CD14-positive monocyte (primary cell): ENCODE data around the gene ZBTB37. TPM values are rescaled to one million over a fixed set of nuclear protein-coding genes. Genes with fewer than 3 reads are reported as not detected.

Experiments used
- DNase-seq, 3 donors: peaks; one replicate each; pipeline ENCODE4 v3.0.0-alpha.2; 2011 to 2022
- H2AFZ ChIP-seq: 2 replicates; pipeline ENCODE4 v1.6.0; 2012; ENCODE audit warnings: mild to moderate bottlenecking, low read depth, low read length, inconsistent platforms; ENCODE audit not compliant: insufficient read depth, poor library complexity, severe bottlenecking
- H3K27ac ChIP-seq, 2 donors: 1 replicate in 1 of 2; 2 replicates in 1 of 2; pipeline ENCODE4 v1.5.1; 2012 to 2013; ENCODE audit warnings: low read length in 2 of 2, control low read depth in 1 of 2, inconsistent platforms in 1 of 2, low read depth in 1 of 2, mild to moderate bottlenecking in 1 of 2
- H3K27me3 ChIP-seq, 2 donors: one replicate each; pipeline versions ENCODE4 v1.6.0 to v1.6.1; 2011 to 2013; ENCODE audit warnings: low read length in 2 of 2; ENCODE audit not compliant: control insufficient read depth in 2 of 2, insufficient read depth in 2 of 2
- H3K36me3 ChIP-seq, 2 donors: replicated peaks in 1 of 2; 1 replicate in 1 of 2; 2 replicates in 1 of 2; pipeline versions ENCODE4 v1.5.1 to v1.6.1; 2012 to 2013; ENCODE audit warnings: low read length in 2 of 2, control low read depth in 1 of 2, inconsistent platforms in 1 of 2, mild to moderate bottlenecking in 1 of 2; ENCODE audit not compliant: insufficient read depth in 2 of 2, control insufficient read depth in 1 of 2
- H3K4me1 ChIP-seq, 2 donors: 1 replicate in 1 of 2; 2 replicates in 1 of 2; pipeline versions ENCODE4 v1.5.1 to v1.6.1; 2012 to 2013; ENCODE audit warnings: low read length in 2 of 2, control low read depth in 1 of 2, inconsistent platforms in 1 of 2, mild to moderate bottlenecking in 1 of 2, moderate library complexity in 1 of 2; ENCODE audit not compliant: insufficient read depth in 2 of 2, control insufficient read depth in 1 of 2
- H3K4me2 ChIP-seq: replicated peaks from 2 replicates; pipeline ENCODE3; 2012; ENCODE audit warnings: low read length, moderate library complexity, mild to moderate bottlenecking; ENCODE audit not compliant: poor library complexity, severe bottlenecking; ENCODE audit errors: extremely low read depth
- H3K4me3 ChIP-seq, 3 experiments: fragments of 200-600 bp in 1 of 3; sonication (generic) in 1 of 3; replicated peaks in 1 of 3; 1 replicate in 2 of 3; 2 replicates in 1 of 3; pipeline ENCODE4 v1.5.1; 2011 to 2013; ENCODE audit warnings: low read length in 3 of 3, mild to moderate bottlenecking in 3 of 3, control low read depth in 2 of 3, low read depth in 2 of 3, inconsistent platforms in 1 of 3, moderate library complexity in 1 of 3
- H3K79me2 ChIP-seq: 2 replicates; pipeline ENCODE4 v1.6.0; 2012; ENCODE audit warnings: mild to moderate bottlenecking, control low read depth, inconsistent platforms, low read length, moderate library complexity; ENCODE audit not compliant: insufficient read depth
- H3K9ac ChIP-seq: 2 replicates; pipeline ENCODE4 v1.6.0; 2017; ENCODE audit warnings: low read length, mild to moderate bottlenecking; ENCODE audit not compliant: insufficient read depth, poor library complexity, severe bottlenecking
- H3K9me3 ChIP-seq, 2 donors: replicated peaks in 1 of 2; 1 replicate in 1 of 2; 2 replicates in 1 of 2; pipeline versions ENCODE4 v1.5.1 to v1.6.1; 2012 to 2013; ENCODE audit warnings: low read length in 2 of 2, control low read depth in 1 of 2; ENCODE audit not compliant: control insufficient read depth in 1 of 2, insufficient read depth in 1 of 2
- H4K20me1 ChIP-seq: 2 replicates; pipeline ENCODE4 v1.6.0; 2012; ENCODE audit warnings: mild to moderate bottlenecking, low read length, control low read depth, moderate library complexity; ENCODE audit not compliant: insufficient read depth
- H3K27ac Mint-ChIP-seq, 7 donors: one replicate each; pipeline ENCODE4 v1.8.0; 2020; ENCODE audit warnings: mild to moderate bottlenecking in 7 of 7, mixed read lengths in 7 of 7, moderate library complexity in 6 of 7, inconsistent platforms in 2 of 7
- H3K27me3 Mint-ChIP-seq, 3 donors: one replicate each; pipeline ENCODE4 v1.8.0; 2021 to 2022; ENCODE audit warnings: low read depth in 3 of 3, mild to moderate bottlenecking in 3 of 3, mixed read lengths in 3 of 3, moderate library complexity in 3 of 3, inconsistent platforms in 1 of 3
- H3K36me3 Mint-ChIP-seq, 2 donors: one replicate each; pipeline ENCODE4 v1.8.0; 2020; ENCODE audit warnings: mixed read lengths in 2 of 2, inconsistent platforms in 1 of 2, mild to moderate bottlenecking in 1 of 2
- H3K4me1 Mint-ChIP-seq: one replicate; pipeline ENCODE4 v1.8.0; 2020; ENCODE audit warnings: mild to moderate bottlenecking, mixed read lengths
- H3K4me3 Mint-ChIP-seq, 2 donors: one replicate each; pipeline ENCODE4 v1.8.0; 2020; ENCODE audit warnings: mild to moderate bottlenecking in 2 of 2, mixed read lengths in 2 of 2, moderate library complexity in 1 of 2
- H3K9me3 Mint-ChIP-seq, 7 donors: one replicate each; pipeline ENCODE4 v1.8.0; 2020 to 2022; ENCODE audit warnings: mixed read lengths in 7 of 7, mild to moderate bottlenecking in 6 of 7, moderate library complexity in 6 of 7, inconsistent platforms in 2 of 7
- WGBS: methylation state at CpG from one replicate; pipeline ENCODE4 v1.1.5; 2013; ENCODE audit warnings: missing lambda C conversion rate; ENCODE audit not compliant: insufficient coverage; 5-methylcytosine and 5-hydroxymethylcytosine counted together
- intact Hi-C, 2 donors: fragments of 100-400 bp; cut with micrococcal nuclease; formaldehyde crosslinking; loops; one replicate each; pipeline versions ENCODE4 v1.15.0 to v1.15.1; 2023
- polyA plus RNA-seq, 3 donors: library from polyadenylated mRNA; depleted of rRNA in 1 of 3; unstranded in 2 of 3; stranded (reverse) in 1 of 3; fragments of 300-500 nt in 2 of 3; fragments of >200 nt in 1 of 3; fragmentation: Illumina TruSeq in 2 of 3; gene quantifications; 1 replicate in 2 of 3; 2 replicates in 1 of 3; pipeline ENCODE4 v1.2.3, GENCODE V29; 2012 to 2021
- TF ChIP-seq, protein P1 (sequence below): fragments of 200-600 bp; IDR thresholded peaks from one replicate; pipeline ENCODE4 v1.8.0; 2022; ENCODE audit warnings: antibody characterized with exemption, mild to moderate bottlenecking

The ZBTB37 gene
- polyA plus RNA-seq, 3 donors: 0.87 to 4.1 (median 0.91) TPM

DNA sequence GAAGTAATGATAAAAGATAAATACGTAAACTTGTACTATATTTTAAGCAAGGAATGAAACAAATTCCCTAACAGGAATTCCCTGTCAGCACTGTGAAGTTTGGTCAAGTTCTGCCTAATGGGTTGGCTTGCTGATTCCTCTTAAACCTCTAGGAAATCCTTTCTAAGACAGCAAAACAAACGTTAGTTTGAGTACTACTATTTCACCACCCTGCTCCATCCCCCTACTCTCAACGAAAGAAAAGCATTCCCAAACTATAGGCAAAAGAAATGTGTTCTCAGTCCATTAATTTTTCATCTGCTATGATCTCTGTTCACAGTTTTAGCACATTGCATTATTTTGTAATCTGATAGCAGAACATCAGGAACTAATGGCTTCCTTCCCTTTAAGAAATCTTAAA lies 32.8 kb downstream of the ZBTB37 start:
- no peaks in the 10 kb centered on the region for H3K4me1 ChIP-seq
- H3K4me3 Mint-ChIP-seq: no peak overlapping the region
- H3K4me3 ChIP-seq: no peak overlapping the region
- H3K9ac ChIP-seq: no peak overlapping the region
- no peak overlapping the region for H3K27ac ChIP-seq
- no peak overlapping the region for H3K4me2 ChIP-seq
- no peaks in the 10 kb centered on the region for H3K9me3 Mint-ChIP-seq
- H3K36me3 ChIP-seq: no peaks in the 10 kb centered on the region
- DNase-seq: no peak
- WGBS: 7% methylated on average over 2 of the region's 3 CpGs
- no peaks in the 10 kb centered on the region for H3K27me3 Mint-ChIP-seq
- peaks cover 5 to 10% of the 10 kb centered on the region in 2 donors for H3K36me3 Mint-ChIP-seq
- peaks cover 6% of the 10 kb centered on the region for H3K4me1 Mint-ChIP-seq
- H3K79me2 ChIP-seq: no peaks in the 10 kb centered on the region
- TF ChIP-seq, protein P1, sequence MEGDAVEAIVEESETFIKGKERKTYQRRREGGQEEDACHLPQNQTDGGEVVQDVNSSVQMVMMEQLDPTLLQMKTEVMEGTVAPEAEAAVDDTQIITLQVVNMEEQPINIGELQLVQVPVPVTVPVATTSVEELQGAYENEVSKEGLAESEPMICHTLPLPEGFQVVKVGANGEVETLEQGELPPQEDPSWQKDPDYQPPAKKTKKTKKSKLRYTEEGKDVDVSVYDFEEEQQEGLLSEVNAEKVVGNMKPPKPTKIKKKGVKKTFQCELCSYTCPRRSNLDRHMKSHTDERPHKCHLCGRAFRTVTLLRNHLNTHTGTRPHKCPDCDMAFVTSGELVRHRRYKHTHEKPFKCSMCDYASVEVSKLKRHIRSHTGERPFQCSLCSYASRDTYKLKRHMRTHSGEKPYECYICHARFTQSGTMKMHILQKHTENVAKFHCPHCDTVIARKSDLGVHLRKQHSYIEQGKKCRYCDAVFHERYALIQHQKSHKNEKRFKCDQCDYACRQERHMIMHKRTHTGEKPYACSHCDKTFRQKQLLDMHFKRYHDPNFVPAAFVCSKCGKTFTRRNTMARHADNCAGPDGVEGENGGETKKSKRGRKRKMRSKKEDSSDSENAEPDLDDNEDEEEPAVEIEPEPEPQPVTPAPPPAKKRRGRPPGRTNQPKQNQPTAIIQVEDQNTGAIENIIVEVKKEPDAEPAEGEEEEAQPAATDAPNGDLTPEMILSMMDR: no peak
- no peaks in the 10 kb centered on the region for H4K20me1 ChIP-seq
- H3K27me3 ChIP-seq: no peaks in the 10 kb centered on the region
- no peak overlapping the region for H3K27ac Mint-ChIP-seq
- intact Hi-C loops: no loop called here
- H3K9me3 ChIP-seq: no peaks in the 10 kb centered on the region
- no peak overlapping the region for H2AFZ ChIP-seq

DNA sequence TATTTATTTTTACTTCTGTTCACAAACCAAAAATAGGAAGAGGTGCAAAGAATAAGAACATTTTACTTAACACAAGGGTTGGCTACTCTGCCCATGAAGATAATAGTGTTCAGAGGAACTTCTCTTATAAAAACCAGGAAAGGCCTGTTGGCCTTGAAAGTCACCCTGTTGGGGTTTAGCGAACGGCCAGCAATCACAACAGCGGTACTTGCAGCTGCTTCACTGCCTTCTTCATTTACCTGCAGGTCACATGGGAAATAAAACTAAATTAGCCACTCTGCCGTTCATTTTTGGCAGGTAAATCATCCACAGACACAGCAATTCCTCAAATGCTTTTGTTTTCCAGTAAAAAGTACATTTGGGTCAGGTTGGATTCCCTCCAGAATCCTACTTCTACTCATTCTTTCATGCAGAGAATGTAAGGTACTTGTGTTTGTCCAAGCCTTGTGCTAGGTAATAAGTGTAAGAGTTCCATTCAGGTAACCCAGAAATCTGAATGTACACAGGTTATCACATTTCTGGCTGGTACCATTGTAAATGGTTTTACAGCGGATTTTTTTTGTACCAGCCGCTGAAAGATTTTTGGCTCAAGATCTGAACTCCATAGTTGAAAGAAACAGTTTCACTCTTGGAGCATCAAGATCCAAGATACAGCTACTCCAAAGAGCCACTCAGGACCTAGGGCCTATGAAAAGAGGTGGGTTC lies 35.8 kb downstream of the ZBTB37 start:
- no peak overlapping the region for H3K27ac ChIP-seq
- no peak for DNase-seq
- Mint-ChIP-seq H3K27me3 (no peaks in the 10 kb centered on the region), H3K4me1 (peaks cover 6% of the 10 kb centered on the region), H3K36me3 (peaks cover 0 to 5% of the 10 kb centered on the region in 2 donors), H3K27ac (no peak overlapping the region), H3K9me3 (no peaks in the 10 kb centered on the region), H3K4me3 (no peak overlapping the region)
- H2AFZ ChIP-seq: no peak overlapping the region
- H3K4me3 ChIP-seq: no peak overlapping the region
- no peaks in the 10 kb centered on the region for H3K9me3 ChIP-seq
- no peaks in the 10 kb centered on the region for H3K36me3 ChIP-seq
- H3K27me3 ChIP-seq: no peaks in the 10 kb centered on the region
- intact Hi-C loops: no loop called here
- no peaks in the 10 kb centered on the region for H4K20me1 ChIP-seq
- no peak overlapping the region for H3K9ac ChIP-seq
- WGBS: 89% methylated on average over 3 of the region's 6 CpGs
- H3K4me1 ChIP-seq: no peaks in the 10 kb centered on the region
- no peaks in the 10 kb centered on the region for H3K79me2 ChIP-seq
- TF ChIP-seq, protein P1: no peak
- H3K4me2 ChIP-seq: no peak overlapping the region
